Activated CD4-positive, alpha-beta T cell treated with anti-CD3 and anti-CD28 coated beads, Interleukin-2, amount 10 ng/mL, durations not matched to agents 24 days and 14 days (primary cell): ENCODE results near the gene GTF2F1. TPM values are rescaled to one million over a fixed set of nuclear protein-coding genes. Genes with fewer than 3 reads are reported as not detected.
"Not testable (repeated sequence)": the region's sequence is repeated elsewhere in the genome, so short reads cannot be mapped to it uniquely, and the experiment has no call there.

Source experiments
- DNase-seq: peaks from one replicate; pipeline ENCODE4 v3.0.0; 2022
- H3K27ac Mint-ChIP-seq: one replicate; pipeline ENCODE4 v1.8.0; 2022; ENCODE audit warnings: mild to moderate bottlenecking, mixed read lengths
- H3K27me3 Mint-ChIP-seq: one replicate; pipeline ENCODE4 v1.8.0; 2022; ENCODE audit warnings: mixed read lengths
- H3K36me3 Mint-ChIP-seq: one replicate; pipeline ENCODE4 v1.8.0; 2022; ENCODE audit warnings: low read depth, mild to moderate bottlenecking, mixed read lengths
- H3K4me1 Mint-ChIP-seq: one replicate; pipeline ENCODE4 v1.8.0; 2021; ENCODE audit warnings: mixed read lengths
- H3K4me3 Mint-ChIP-seq: one replicate; pipeline ENCODE4 v1.8.0; 2022; ENCODE audit warnings: mild to moderate bottlenecking, moderate library complexity, mixed read lengths
- H3K9me3 Mint-ChIP-seq: one replicate; pipeline ENCODE4 v1.8.0; 2021; ENCODE audit warnings: mixed read lengths
- intact Hi-C: fragments of 100-400 bp; cut with micrococcal nuclease; formaldehyde crosslinking; loops from one replicate; pipeline ENCODE4 v1.15.1; 2023
- total RNA-seq: library from RNA; stranded (reverse); gene quantifications from 2 replicates; pipeline ENCODE4 v1.2.3, GENCODE V29; 2022

GTF2F1 gene
- total RNA-seq, 1 donor from 2014 or later, result 63.5 TPM

GRCh38 chr19:6413291-6413690 lies 20.3 kb upstream of the GTF2F1 start:
- intact Hi-C loops, result no loop called here
- Mint-ChIP-seq H3K27me3 (no peaks in the 10 kb centered on the region), H3K4me1 (no peaks in the 10 kb centered on the region), H3K27ac (no peak overlapping the region), H3K4me3 (no peak overlapping the region), H3K9me3 (no peaks in the 10 kb centered on the region), H3K36me3 (peaks cover 34% of the 10 kb centered on the region)
- no peak for DNase-seq

GRCh38 chr19:6412447-6413091 lies 19.6 kb upstream of the GTF2F1 start:
- intact Hi-C loops, result no loop called here
- H3K4me3 Mint-ChIP-seq, result no peak overlapping the region
- peaks cover 28% of the 10 kb centered on the region for H3K36me3 Mint-ChIP-seq
- no peaks in the 10 kb centered on the region for H3K4me1 Mint-ChIP-seq
- H3K27me3 Mint-ChIP-seq, result no peaks in the 10 kb centered on the region
- DNase-seq, result peak; percentile 82
- no peak overlapping the region for H3K27ac Mint-ChIP-seq
- H3K9me3 Mint-ChIP-seq, result no peaks in the 10 kb centered on the region

- H3K27me3 Mint-ChIP-seq, result no peaks in the 10 kb centered on the region
- intact Hi-C loops, result no loop called here
- no peaks in the 10 kb centered on the region for H3K9me3 Mint-ChIP-seq
- no peak overlapping the region for H3K27ac Mint-ChIP-seq
- no peaks in the 10 kb centered on the region for H3K4me1 Mint-ChIP-seq
- peaks cover 24% of the 10 kb centered on the region for H3K36me3 Mint-ChIP-seq
- no peak overlapping the region for H3K4me3 Mint-ChIP-seq
- no peak for DNase-seq
Observed at GRCh38 chr19:6412061-6412446, 19.1 kb upstream of the GTF2F1 start.

- H3K4me1 Mint-ChIP-seq, result no peaks in the 10 kb centered on the region
- no peak overlapping the region for H3K4me3 Mint-ChIP-seq
- no peak for DNase-seq
- no peaks in the 10 kb centered on the region for H3K9me3 Mint-ChIP-seq
- peaks cover 14% of the 10 kb centered on the region for H3K36me3 Mint-ChIP-seq
- intact Hi-C loops, result no loop called here
- no peak overlapping the region for H3K27ac Mint-ChIP-seq
- H3K27me3 Mint-ChIP-seq, result no peaks in the 10 kb centered on the region
Observed at GRCh38 chr19:6409346-6409745, 16.4 kb upstream of the GTF2F1 start.

GRCh38 chr19:6406401-6406800 lies 13.4 kb upstream of the GTF2F1 start:
- Mint-ChIP-seq H3K36me3 (no peaks in the 10 kb centered on the region), H3K27ac (no peak overlapping the region)

GRCh38 chr19:6402837-6403608 lies 10.1 kb upstream of the GTF2F1 start:
- Mint-ChIP-seq H3K9me3 (no peaks in the 10 kb centered on the region), H3K4me3 (no peak overlapping the region), H3K36me3 (no peaks in the 10 kb centered on the region), H3K27me3 (no peaks in the 10 kb centered on the region), H3K4me1 (no peaks in the 10 kb centered on the region), H3K27ac (no peak overlapping the region)
- DNase-seq, result no peak
- intact Hi-C loops, result no loop called here

More at GRCh38 chr19:6406401-6406800, 13.4 kb upstream of the GTF2F1 start:
- H3K9me3 Mint-ChIP-seq, result no peaks in the 10 kb centered on the region
- DNase-seq, result no peak
- H3K4me3 Mint-ChIP-seq, result no peak overlapping the region
- intact Hi-C loops, result no loop called here
- no peaks in the 10 kb centered on the region for H3K27me3 Mint-ChIP-seq
- H3K4me1 Mint-ChIP-seq, result no peaks in the 10 kb centered on the region

- Mint-ChIP-seq H3K4me3 (no peak overlapping the region), H3K4me1 (no peaks in the 10 kb centered on the region), H3K27ac (no peak overlapping the region), H3K27me3 (no peaks in the 10 kb centered on the region), H3K36me3 (no peaks in the 10 kb centered on the region), H3K9me3 (no peaks in the 10 kb centered on the region)
- DNase-seq, result no peak
- intact Hi-C loops, result no loop called here
Observed at GRCh38 chr19:6402058-6402457, 9.1 kb upstream of the GTF2F1 start.

GRCh38 chr19:6400062-6400944 lies 7.3 kb upstream of the GTF2F1 start:
- H3K36me3 Mint-ChIP-seq, H3K27ac Mint-ChIP-seq, H3K4me3 Mint-ChIP-seq, H3K9me3 Mint-ChIP-seq, H3K4me1 Mint-ChIP-seq, intact Hi-C loops, DNase-seq, H3K27me3 Mint-ChIP-seq: not testable (repeated sequence)

GRCh38 chr19:6396305-6396704 lies 3.3 kb upstream of the GTF2F1 start:
- peaks cover 7% of the 10 kb centered on the region for H3K36me3 Mint-ChIP-seq

GRCh38 chr19:6394831-6395230 lies 1.9 kb upstream of the GTF2F1 start:
- Mint-ChIP-seq H3K27ac (peak overlapping the region; percentile 20), H3K4me1 (peaks cover 17% of the 10 kb centered on the region), H3K4me3 (peak overlapping the region; percentile 29), H3K9me3 (no peaks in the 10 kb centered on the region), H3K36me3 (peaks cover 13% of the 10 kb centered on the region), H3K27me3 (no peaks in the 10 kb centered on the region)
- DNase-seq, result no peak
- intact Hi-C loops, result no loop called here

More at GRCh38 chr19:6396305-6396704, 3.3 kb upstream of the GTF2F1 start:
- peaks cover 13% of the 10 kb centered on the region for H3K4me1 Mint-ChIP-seq
- intact Hi-C loops, result no loop called here
- no peak for DNase-seq
- no peaks in the 10 kb centered on the region for H3K27me3 Mint-ChIP-seq
- no peak overlapping the region for H3K27ac Mint-ChIP-seq
- no peaks in the 10 kb centered on the region for H3K9me3 Mint-ChIP-seq
- H3K4me3 Mint-ChIP-seq, result no peak overlapping the region

GRCh38 chr19:6393983-6394412 lies 1.0 kb upstream of the GTF2F1 start:
- Mint-ChIP-seq H3K36me3 (peaks cover 17% of the 10 kb centered on the region), H3K27me3 (no peaks in the 10 kb centered on the region), H3K9me3 (no peaks in the 10 kb centered on the region), H3K4me1 (peaks cover 17% of the 10 kb centered on the region), H3K4me3 (peak overlapping the region; percentile 90), H3K27ac (peak overlapping the region; percentile 95)
- no peak for DNase-seq
- intact Hi-C loops, result loop anchor here (1.0 to 2.0 kb wide), 4 partner anchors 21 to 67 kb away; partner anchors contain the start of gene CLPP

- Mint-ChIP-seq H3K27ac (peak overlapping the region; percentile 95), H3K4me3 (peak overlapping the region; percentile 90), H3K36me3 (peaks cover 29% of the 10 kb centered on the region), H3K4me1 (peaks cover 19% of the 10 kb centered on the region), H3K9me3 (no peaks in the 10 kb centered on the region), H3K27me3 (no peaks in the 10 kb centered on the region)
- intact Hi-C loops, result loop anchor here (1.0 to 2.0 kb wide), 4 partner anchors 19 to 68 kb away; partner anchors contain the start of gene CLPP
- peak; percentile 65 for DNase-seq
Observed at GRCh38 chr19:6392221-6393073, 517 bp downstream of the GTF2F1 start.

GRCh38 chr19:6387372-6387771 lies 5.6 kb downstream of the GTF2F1 start:
- no peaks in the 10 kb centered on the region for H3K27me3 Mint-ChIP-seq
- H3K36me3 Mint-ChIP-seq, result peaks cover 59% of the 10 kb centered on the region
- H3K4me3 Mint-ChIP-seq, result no peak overlapping the region
- intact Hi-C loops, result no loop called here
- peaks cover 15% of the 10 kb centered on the region for H3K4me1 Mint-ChIP-seq
- no peaks in the 10 kb centered on the region for H3K9me3 Mint-ChIP-seq
- DNase-seq, result no peak
- H3K27ac Mint-ChIP-seq, result no peak overlapping the region
